SU-DHL-6 (cell line): ENCODE results near the gene AGFG1.

Experiments used
- H2AFZ ChIP-seq: fragments of 200-600 bp; sonication (generic); 2 replicates; pipeline ENCODE4 v1.6.1; 2014; ENCODE audit warnings: low read depth, mild to moderate bottlenecking, moderate library complexity, mixed read lengths, antibody characterized with exemption, low read length; ENCODE audit not compliant: severe bottlenecking
- H3F3A ChIP-seq: fragments of 200-600 bp; shearing (Covaris generic); 2 replicates; pipeline ENCODE4 v1.6.0; 2016; ENCODE audit warnings: antibody characterized with exemption, mild to moderate bottlenecking; ENCODE audit not compliant: insufficient read depth
- H3K27ac ChIP-seq: fragments of 200-600 bp; sonication (generic); 2 replicates; pipeline ENCODE4 v1.5.1; 2016; ENCODE audit warnings: low read depth, mild to moderate bottlenecking, low read length, moderate library complexity, mixed read lengths
- H3K27me3 ChIP-seq: fragments of 200-600 bp; sonication (generic), shearing (Covaris generic); 2 replicates; pipeline ENCODE4 v1.6.0; 2014; ENCODE audit warnings: mild to moderate bottlenecking, low read length
- H3K36me3 ChIP-seq: fragments of 200-600 bp; sonication (generic); 2 replicates; pipeline ENCODE4 v1.6.1; 2014; ENCODE audit warnings: mild to moderate bottlenecking, low read length, mixed read lengths
- H3K4me2 ChIP-seq: fragments of 300-600, 200-600 bp; shearing (Covaris generic), sonication (generic); 2 replicates; pipeline ENCODE4 v1.6.0; 2014; ENCODE audit warnings: low read length, low read depth, mild to moderate bottlenecking; ENCODE audit not compliant: poor library complexity, severe bottlenecking
- H3K4me3 ChIP-seq: fragments of 200-600 bp; sonication (generic); 2 replicates; pipeline ENCODE4 v1.5.1; 2014; ENCODE audit warnings: antibody characterized with exemption, low read length, mild to moderate bottlenecking, mixed read lengths; ENCODE audit not compliant: insufficient read depth, poor library complexity, severe bottlenecking
- H3K79me2 ChIP-seq: fragments of 200-600 bp; sonication (generic); 2 replicates; pipeline ENCODE4 v1.6.1; 2014; ENCODE audit warnings: mild to moderate bottlenecking, low read length, moderate library complexity; ENCODE audit not compliant: insufficient read depth
- H3K9ac ChIP-seq: fragments of 200-600 bp; sonication (generic); 2 replicates; pipeline ENCODE4 v1.7.0; 2014; ENCODE audit warnings: mild to moderate bottlenecking, low read length
- H3K9me2 ChIP-seq: fragments of 200-600 bp; sonication (generic); replicated peaks from 2 replicates; pipeline ENCODE4 v1.6.1; 2014; ENCODE audit warnings: low read length; ENCODE audit not compliant: insufficient read depth
- H3K9me3 ChIP-seq: fragments of 200-600 bp; sonication (generic); 2 replicates; pipeline ENCODE4 v1.6.1; 2014; ENCODE audit warnings: low read length, mixed read lengths; ENCODE audit not compliant: insufficient read depth
- H4K20me1 ChIP-seq: fragments of 200-600 bp; sonication (generic); 2 replicates; pipeline ENCODE4 v1.6.1; 2014; ENCODE audit warnings: low read depth, mild to moderate bottlenecking, antibody characterized with exemption, low read length, moderate library complexity, mixed read lengths
- EZH2phosphoT487 ChIP-seq: fragments of 200-600 bp; sonication (generic), shearing (Covaris generic); conservative IDR thresholded peaks from 2 replicates; pipeline ENCODE4 v1.6.1; 2018; ENCODE audit warnings: mild to moderate bottlenecking, antibody characterized with exemption, low read length, moderate library complexity, mixed read lengths
- TF ChIP-seq, protein P1 (sequence below): fragments of 200-600 bp; sonication (generic); IDR thresholded peaks from one replicate; pipeline ENCODE4 v1.5.1; 2017; ENCODE audit warnings: antibody characterized with exemption, mild to moderate bottlenecking, low read length, moderate library complexity; ENCODE audit not compliant: insufficient read depth, poor library complexity, severe bottlenecking

Gene AGFG1

DNA sequence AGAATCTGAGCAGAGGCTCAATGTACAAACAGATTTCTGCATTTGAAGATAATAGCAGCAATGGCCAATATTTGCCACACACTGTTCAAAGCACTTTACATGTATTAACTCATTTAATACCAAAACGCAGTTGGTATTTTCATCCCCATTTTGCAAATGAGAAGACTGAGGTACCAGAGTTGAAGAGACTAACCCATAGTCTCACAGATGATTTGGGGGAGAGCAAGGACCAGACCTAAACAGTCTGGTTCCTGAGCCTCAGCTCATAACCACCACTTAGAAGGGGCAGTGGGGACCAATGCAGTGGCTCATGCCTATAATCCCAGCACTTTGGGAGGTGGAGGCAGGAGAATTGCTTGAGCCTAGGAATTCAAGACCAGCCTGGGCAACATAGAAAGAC is 18.1 kb upstream of the AGFG1 start:
- H3K9me3 ChIP-seq, result no peaks in the 10 kb centered on the region
- no peaks in the 10 kb centered on the region for H3K27me3 ChIP-seq
- H3K36me3 ChIP-seq, result no peaks in the 10 kb centered on the region
- no peaks in the 10 kb centered on the region for H3K9me2 ChIP-seq
- H3K4me3 ChIP-seq, result no peak overlapping the region
- H3F3A ChIP-seq, result no peaks in the 10 kb centered on the region
- no peak overlapping the region for H3K27ac ChIP-seq
- no peak overlapping the region for H3K4me2 ChIP-seq
- TF ChIP-seq, protein P1, sequence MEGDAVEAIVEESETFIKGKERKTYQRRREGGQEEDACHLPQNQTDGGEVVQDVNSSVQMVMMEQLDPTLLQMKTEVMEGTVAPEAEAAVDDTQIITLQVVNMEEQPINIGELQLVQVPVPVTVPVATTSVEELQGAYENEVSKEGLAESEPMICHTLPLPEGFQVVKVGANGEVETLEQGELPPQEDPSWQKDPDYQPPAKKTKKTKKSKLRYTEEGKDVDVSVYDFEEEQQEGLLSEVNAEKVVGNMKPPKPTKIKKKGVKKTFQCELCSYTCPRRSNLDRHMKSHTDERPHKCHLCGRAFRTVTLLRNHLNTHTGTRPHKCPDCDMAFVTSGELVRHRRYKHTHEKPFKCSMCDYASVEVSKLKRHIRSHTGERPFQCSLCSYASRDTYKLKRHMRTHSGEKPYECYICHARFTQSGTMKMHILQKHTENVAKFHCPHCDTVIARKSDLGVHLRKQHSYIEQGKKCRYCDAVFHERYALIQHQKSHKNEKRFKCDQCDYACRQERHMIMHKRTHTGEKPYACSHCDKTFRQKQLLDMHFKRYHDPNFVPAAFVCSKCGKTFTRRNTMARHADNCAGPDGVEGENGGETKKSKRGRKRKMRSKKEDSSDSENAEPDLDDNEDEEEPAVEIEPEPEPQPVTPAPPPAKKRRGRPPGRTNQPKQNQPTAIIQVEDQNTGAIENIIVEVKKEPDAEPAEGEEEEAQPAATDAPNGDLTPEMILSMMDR, result no peak
- TF ChIP-seq EZH2phosphoT487, result no peak
- no peaks in the 10 kb centered on the region for H4K20me1 ChIP-seq
- no peak overlapping the region for H3K9ac ChIP-seq
- no peaks in the 10 kb centered on the region for H3K79me2 ChIP-seq
- H2AFZ ChIP-seq, result no peak overlapping the region

DNA sequence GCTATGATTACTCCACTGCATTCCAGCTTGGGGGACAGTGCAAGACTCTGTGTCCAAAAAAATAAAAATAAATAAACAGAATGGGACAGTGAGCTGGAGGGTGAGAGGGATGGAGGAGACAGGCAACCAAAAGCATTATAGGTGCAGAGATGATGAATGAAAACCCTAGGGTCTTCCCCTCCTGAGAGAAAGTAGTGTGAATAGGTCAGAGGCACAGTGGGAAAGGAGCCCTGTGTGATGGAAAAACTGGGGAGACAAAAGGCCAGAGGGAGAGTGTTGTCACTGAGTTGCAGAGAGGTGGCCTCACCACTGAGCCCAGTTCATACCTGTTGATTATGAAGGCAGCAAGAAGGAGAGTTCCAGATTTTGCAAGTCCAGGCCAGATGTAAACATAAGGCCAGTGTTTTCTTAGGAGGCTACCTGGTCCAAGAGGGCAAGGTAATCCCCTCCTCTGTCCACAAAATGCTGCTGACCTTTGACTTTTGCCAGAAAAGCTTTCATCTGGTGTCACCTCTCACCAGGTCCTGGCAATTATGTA is 17.6 kb upstream of the AGFG1 start:
- Histone ChIP-seq H3K9me3 (no peaks in the 10 kb centered on the region), H3K36me3 (no peaks in the 10 kb centered on the region), H3K27me3 (no peaks in the 10 kb centered on the region), H3K9ac (no peak overlapping the region), H3K4me3 (no peak overlapping the region), H3K9me2 (no peaks in the 10 kb centered on the region), H3K79me2 (no peaks in the 10 kb centered on the region), H3K27ac (no peak overlapping the region), H2AFZ (no peak overlapping the region), H3K4me2 (no peak overlapping the region), H4K20me1 (no peaks in the 10 kb centered on the region), H3F3A (no peaks in the 10 kb centered on the region)
- no peak for TF ChIP-seq EZH2phosphoT487
- TF ChIP-seq, protein P1, result no peak

DNA sequence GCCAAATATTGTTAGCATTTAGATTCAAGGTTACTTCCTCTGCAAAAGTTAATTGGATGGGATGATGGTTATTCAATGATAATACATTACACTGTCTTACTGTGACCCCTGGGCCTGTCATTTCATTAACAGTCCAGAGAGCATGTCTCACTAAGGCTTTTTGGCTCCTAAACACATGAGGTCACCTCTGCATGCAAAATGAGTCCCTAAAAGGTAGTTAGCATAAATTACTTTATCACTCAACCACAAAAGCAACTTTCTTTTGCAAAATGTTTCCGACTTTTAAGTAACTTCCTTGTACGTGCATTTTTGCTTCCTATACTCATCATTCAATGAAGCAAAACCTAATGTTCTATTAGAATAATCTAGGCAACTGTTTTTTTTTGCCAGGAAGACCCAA is 16.8 kb upstream of the AGFG1 start:
- TF ChIP-seq EZH2phosphoT487, result no peak
- TF ChIP-seq, protein P1, result no peak
- Histone ChIP-seq H3K4me3 (no peak overlapping the region), H3K27me3 (no peaks in the 10 kb centered on the region), H3K27ac (no peak overlapping the region), H4K20me1 (no peaks in the 10 kb centered on the region), H3K79me2 (no peaks in the 10 kb centered on the region), H3K36me3 (no peaks in the 10 kb centered on the region), H3K9me2 (no peaks in the 10 kb centered on the region), H2AFZ (no peak overlapping the region), H3K9ac (no peak overlapping the region), H3K4me2 (no peak overlapping the region), H3K9me3 (no peaks in the 10 kb centered on the region), H3F3A (no peaks in the 10 kb centered on the region)
